NCI-H2029 treated with DMSO at 0.1 percent for 48 hours (cell line): ENCODE measurements around the gene RBP4.
"Not testable (repeated sequence)": the region's sequence is repeated elsewhere in the genome, so short reads cannot be mapped to it uniquely, and the experiment has no call there.

Experiments used
- DNase-seq: peaks from one replicate; lab custom pipeline; 2025; lab: John Stamatoyannopoulos, UW

Gene RBP4

GRCh38 chr10:93566435-93567276 lies 34.4 kb downstream of the RBP4 start, which contains the start of gene FFAR4:
Gene FFAR4 (plus strand): TSS chr10:93566665. CDS start chr10:93566721, 56 bp downstream.
- no peak for DNase-seq

GRCh38 chr10:93565446-93565845 lies 35.6 kb downstream of the RBP4 start:
- DNase-seq = no peak

GRCh38 chr10:93560541-93560940 lies 40.5 kb downstream of the RBP4 start:
- DNase-seq = no peak

GRCh38 chr10:93559490-93559889 lies 41.5 kb downstream of the RBP4 start:
- no peak for DNase-seq

- DNase-seq = peak; percentile 16
Observed at GRCh38 chr10:93554760-93555432, 46.1 kb downstream of the RBP4 start.

GRCh38 chr10:93554316-93554663 lies 46.7 kb downstream of the RBP4 start:
- DNase-seq = no peak

GRCh38 chr10:93553482-93554315 lies 47.3 kb downstream of the RBP4 start:
- no peak for DNase-seq

- no peak for DNase-seq
Observed at GRCh38 chr10:93552780-93553179, 48.3 kb downstream of the RBP4 start.

- DNase-seq = no peak
Observed at GRCh38 chr10:93550606-93551005, 50.4 kb downstream of the RBP4 start.

- DNase-seq = no peak
Observed at GRCh38 chr10:93548376-93549071, 52.5 kb downstream of the RBP4 start.

GRCh38 chr10:93547522-93547921 lies 53.5 kb downstream of the RBP4 start:
- no peak for DNase-seq

GRCh38 chr10:93546995-93547394 lies 54.0 kb downstream of the RBP4 start:
- DNase-seq = not testable (repeated sequence)

- peak; percentile 8 for DNase-seq
Observed at GRCh38 chr10:93542358-93542791, 58.7 kb downstream of the RBP4 start.
